ENCODE results near the gene CLMN. TPM values are rescaled to one million over a fixed set of nuclear protein-coding genes. Genes with fewer than 3 reads are reported as not detected.

Gene CLMN
- total and polyA plus RNA-seq, 2 of the 4 experiments (the other 2 are of a cell fraction) = 0.10 to 0.18 TPM

DNA sequence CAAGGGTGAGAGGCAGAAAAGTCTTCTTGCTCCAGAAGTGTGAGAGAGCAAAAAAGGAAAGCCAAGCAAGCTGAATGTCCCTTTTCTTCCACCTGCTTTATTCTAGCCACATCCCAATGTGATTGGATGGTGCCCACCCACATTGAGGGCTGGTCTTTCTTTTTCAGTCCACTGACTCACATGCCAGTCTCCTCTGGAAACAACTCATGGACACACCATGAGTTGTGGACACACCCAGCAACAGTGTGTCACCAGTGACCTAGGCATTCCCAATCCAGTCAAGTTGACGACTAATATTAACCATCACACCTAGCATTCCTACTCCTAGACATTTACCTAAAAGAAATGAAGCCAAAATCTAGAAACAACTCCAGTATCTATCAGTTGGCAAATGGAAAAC is 155.2 kb downstream of the CLMN start:
- Histone ChIP-seq H2AK5ac (ENCODE audit: low read depth, low read length) (no peak overlapping the region), H3K27me3 (ENCODE audit: control insufficient read depth, insufficient read depth, low read length) (no peaks in the 10 kb centered on the region), H3K36me3 (ENCODE audit: control insufficient read depth, insufficient read depth, low read length) (no peaks in the 10 kb centered on the region), H3K9me1 (ENCODE audit: insufficient read depth, low read length) (no peaks in the 10 kb centered on the region), H2BK20ac (ENCODE audit: low read depth, low read length) (no peak overlapping the region), H3K79me1 (ENCODE audit: low read depth in 1 of 2, low read length in 2 of 2) (no peaks in the 10 kb centered on the region), H3K56ac (ENCODE audit: extremely low read depth, insufficient read depth, low read length) (no peak overlapping the region), H4K20me1 (ENCODE audit: insufficient read depth, low read length) (no peaks in the 10 kb centered on the region), H3K4me2 (ENCODE audit: low read depth, low read length) (no peak overlapping the region), H3K27ac (ENCODE audit: insufficient read depth, low read length) (no peak overlapping the region), H4K5ac (ENCODE audit: low read depth, low read length) (no peak overlapping the region), H3K9ac (ENCODE audit: low read depth, low read length) (no peak overlapping the region), H3K4me3 (ENCODE audit: insufficient read depth, low read depth, low read length) (no peak overlapping the region), H3K9me3 (ENCODE audit: control insufficient read depth, insufficient read depth, low read length) (no peaks in the 10 kb centered on the region), H3K23ac (ENCODE audit: low read depth, low read length) (no peak overlapping the region), H3K18ac (ENCODE audit: low read depth, low read length) (no peak overlapping the region), H2AFZ (replicated peaks; ENCODE audit: low read length, poor library complexity) (no peak overlapping the region), H4K91ac (ENCODE audit: insufficient read depth, low read depth, low read length) (no peak overlapping the region), H4K8ac (ENCODE audit: low read depth in 2 of 2, low read length in 2 of 2) (no peak overlapping the region), H3K4me1 (ENCODE audit: control insufficient read depth, insufficient read depth, low read length) (no peaks in the 10 kb centered on the region), H2BK15ac (ENCODE audit: low read depth, low read length) (no peak overlapping the region), H2BK120ac (ENCODE audit: low read depth, low read length) (no peak overlapping the region), H3K4ac (ENCODE audit: low read depth, low read length) (no peak overlapping the region), H2BK5ac (ENCODE audit: low read depth, low read length, poor library complexity, severe bottlenecking) (no peak overlapping the region), H2AK9ac (replicated peaks; ENCODE audit: low read depth, low read length, poor library complexity) (no peak overlapping the region), H3K14ac (replicated peaks; ENCODE audit: low read depth, low read length) (no peak overlapping the region)
- intact Hi-C loops (cut with micrococcal nuclease) = no loop called here
- no CpG with 5 or more reads among the region's 1 CpG for WGBS, 2 experiments (ENCODE audit: extremely low coverage in 2 of 2, insufficient read length in 1 of 2)
- dilution Hi-C loops (cut with HindIII; ENCODE audit: low sequenced_read_pairs, unreplicated experiment) = no loop called here
- no TSS peak for BruUV-seq (replicated peaks)
- in situ Hi-C loops (cut with MboI; ENCODE audit: low sequenced_read_pairs) = no loop called here
- POLR2A ChIA-PET (ENCODE audit: unreplicated experiment) = no interaction called here
- CTCF ChIA-PET = no interaction called here
- TF ChIP-seq, protein P1, sequence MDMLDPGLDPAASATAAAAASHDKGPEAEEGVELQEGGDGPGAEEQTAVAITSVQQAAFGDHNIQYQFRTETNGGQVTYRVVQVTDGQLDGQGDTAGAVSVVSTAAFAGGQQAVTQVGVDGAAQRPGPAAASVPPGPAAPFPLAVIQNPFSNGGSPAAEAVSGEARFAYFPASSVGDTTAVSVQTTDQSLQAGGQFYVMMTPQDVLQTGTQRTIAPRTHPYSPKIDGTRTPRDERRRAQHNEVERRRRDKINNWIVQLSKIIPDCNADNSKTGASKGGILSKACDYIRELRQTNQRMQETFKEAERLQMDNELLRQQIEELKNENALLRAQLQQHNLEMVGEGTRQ (IDR thresholded peaks at IDR 0.05; ENCODE audit: low read depth, low read length) = no peak
- TF ChIP-seq RCOR1 (IDR thresholded peaks at IDR 0.05; ENCODE audit: insufficient replicate concordance, low read length) (no peak), SMC3 (IDR thresholded peaks at IDR 0.05; ENCODE audit: low read depth, low read length) (no peak), BHLHE40 (IDR thresholded peaks at IDR 0.05; ENCODE audit: low read depth, low read length) (no peak), MAFK (IDR thresholded peaks at IDR 0.05; ENCODE audit: low read depth, low read length) (no peak), CEBPB (IDR thresholded peaks at IDR 0.05; ENCODE audit: low read depth, low read length) (no peak), FOS (IDR thresholded peaks at IDR 0.05; ENCODE audit: low read depth, low read length) (no peak), NFE2L2 (IDR thresholded peaks at IDR 0.05; ENCODE audit: low read depth, low read length) (no peak), POLR2A (IDR thresholded peaks at IDR 0.05; ENCODE audit: low read depth, low read length) (no peak), MAZ (IDR thresholded peaks at IDR 0.05; ENCODE audit: borderline replicate concordance, low read depth, low read length) (no peak), CHD1 (IDR thresholded peaks at IDR 0.05; ENCODE audit: low read depth, low read length) (no peak), MXI1 (IDR thresholded peaks at IDR 0.05; ENCODE audit: borderline replicate concordance, low read depth, low read length) (no peak), RAD21 (IDR thresholded peaks at IDR 0.05; ENCODE audit: low read length) (no peak)
- TF ChIP-seq, protein P2, sequence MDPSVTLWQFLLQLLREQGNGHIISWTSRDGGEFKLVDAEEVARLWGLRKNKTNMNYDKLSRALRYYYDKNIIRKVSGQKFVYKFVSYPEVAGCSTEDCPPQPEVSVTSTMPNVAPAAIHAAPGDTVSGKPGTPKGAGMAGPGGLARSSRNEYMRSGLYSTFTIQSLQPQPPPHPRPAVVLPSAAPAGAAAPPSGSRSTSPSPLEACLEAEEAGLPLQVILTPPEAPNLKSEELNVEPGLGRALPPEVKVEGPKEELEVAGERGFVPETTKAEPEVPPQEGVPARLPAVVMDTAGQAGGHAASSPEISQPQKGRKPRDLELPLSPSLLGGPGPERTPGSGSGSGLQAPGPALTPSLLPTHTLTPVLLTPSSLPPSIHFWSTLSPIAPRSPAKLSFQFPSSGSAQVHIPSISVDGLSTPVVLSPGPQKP (IDR thresholded peaks at IDR 0.05; ENCODE audit: borderline replicate concordance, low read depth, low read length) = no peak
- TF ChIP-seq, protein P3, sequence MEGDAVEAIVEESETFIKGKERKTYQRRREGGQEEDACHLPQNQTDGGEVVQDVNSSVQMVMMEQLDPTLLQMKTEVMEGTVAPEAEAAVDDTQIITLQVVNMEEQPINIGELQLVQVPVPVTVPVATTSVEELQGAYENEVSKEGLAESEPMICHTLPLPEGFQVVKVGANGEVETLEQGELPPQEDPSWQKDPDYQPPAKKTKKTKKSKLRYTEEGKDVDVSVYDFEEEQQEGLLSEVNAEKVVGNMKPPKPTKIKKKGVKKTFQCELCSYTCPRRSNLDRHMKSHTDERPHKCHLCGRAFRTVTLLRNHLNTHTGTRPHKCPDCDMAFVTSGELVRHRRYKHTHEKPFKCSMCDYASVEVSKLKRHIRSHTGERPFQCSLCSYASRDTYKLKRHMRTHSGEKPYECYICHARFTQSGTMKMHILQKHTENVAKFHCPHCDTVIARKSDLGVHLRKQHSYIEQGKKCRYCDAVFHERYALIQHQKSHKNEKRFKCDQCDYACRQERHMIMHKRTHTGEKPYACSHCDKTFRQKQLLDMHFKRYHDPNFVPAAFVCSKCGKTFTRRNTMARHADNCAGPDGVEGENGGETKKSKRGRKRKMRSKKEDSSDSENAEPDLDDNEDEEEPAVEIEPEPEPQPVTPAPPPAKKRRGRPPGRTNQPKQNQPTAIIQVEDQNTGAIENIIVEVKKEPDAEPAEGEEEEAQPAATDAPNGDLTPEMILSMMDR (conservative IDR thresholded peaks at IDR 0.05; ENCODE audit: low read depth, low read length) = no peak
- no peak for DNase-seq
- no peak for ATAC-seq (ENCODE audit: low read depth)

Data from IMR-90 (cell line).